Stimulated activated CD4-positive, alpha-beta T cell treated with anti-CD3 and anti-CD28 coated beads, Interleukin-1b, Interleukin-23, amount 100 ng/mL, for 24 hours (primary cell): ENCODE data around the gene MCTP1.
"Not testable (repeated sequence)": the region's sequence is repeated elsewhere in the genome, so short reads cannot be mapped to it uniquely, and the experiment has no call there.

Experiments
- DNase-seq, 4 experiments: peaks; one replicate each; pipeline ENCODE4 v3.0.0-alpha.2; 2020; ENCODE audit warnings: low read depth in 4 of 4, low spot score in 1 of 4

The MCTP1 gene

GRCh38 chr5:94891565-94891964 lies 393.3 kb downstream of the MCTP1 start:
- DNase-seq, result no peak

DNA sequence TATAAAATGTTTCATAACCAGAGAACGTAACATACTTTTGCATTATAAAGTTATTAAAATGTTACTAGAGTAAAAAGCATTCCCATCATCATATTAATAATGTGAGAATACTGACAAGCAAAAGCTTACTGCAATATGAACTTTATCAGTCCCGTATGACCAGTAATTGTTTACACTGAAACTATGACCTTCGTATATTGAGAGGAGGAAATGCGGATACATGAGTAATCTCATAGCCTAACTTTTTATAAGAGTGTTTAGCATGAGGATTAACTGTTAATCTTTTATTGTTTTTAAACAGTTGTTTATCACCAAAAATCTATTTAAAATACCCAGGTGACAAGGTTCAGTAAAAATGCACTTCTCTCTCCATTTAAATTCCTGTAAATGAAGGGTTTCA lies 394.0 kb downstream of the MCTP1 start:
- no peak for DNase-seq

GRCh38 chr5:94888674-94889073 lies 396.2 kb downstream of the MCTP1 start:
- no peak for DNase-seq

DNA sequence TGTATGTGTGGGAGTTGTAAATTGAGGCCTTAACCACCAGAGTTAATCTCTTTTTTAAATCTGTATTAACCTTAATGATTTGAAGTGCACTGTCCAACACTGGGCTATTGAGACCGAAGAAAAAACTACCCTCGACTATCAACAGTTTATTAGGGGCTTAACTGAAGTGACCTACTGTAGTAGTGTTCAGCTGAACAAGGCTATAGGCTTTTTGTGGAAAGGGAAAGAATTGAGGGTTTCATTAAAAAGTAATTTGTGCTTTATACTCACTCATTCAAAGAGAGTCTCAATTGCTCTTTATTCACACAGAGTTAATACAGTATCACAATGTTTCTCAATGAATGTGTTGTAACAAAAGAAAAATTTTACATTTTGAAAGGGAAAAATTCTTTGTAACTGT lies 399.0 kb downstream of the MCTP1 start:
- DNase-seq, result no peak

DNA sequence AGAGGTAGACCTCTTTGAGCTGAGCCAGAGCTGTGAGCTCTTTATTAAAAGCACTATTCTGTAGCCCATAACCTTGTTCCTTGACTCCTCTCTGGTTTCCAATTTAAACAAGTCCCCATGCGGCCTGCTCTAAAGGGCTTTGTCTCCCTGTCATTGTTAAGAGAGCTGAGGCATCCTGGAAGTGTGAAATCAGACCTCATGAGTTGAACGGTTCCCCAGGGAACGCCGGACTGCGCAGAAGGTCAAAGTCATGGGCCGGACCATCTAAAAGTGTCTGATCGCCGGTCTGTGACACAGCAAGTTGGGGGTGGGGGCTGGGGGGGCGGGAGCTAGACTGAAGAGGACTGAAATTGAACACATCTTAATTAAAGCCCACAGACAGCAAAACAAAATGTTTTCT lies 400.6 kb downstream of the MCTP1 start:
- DNase-seq, result no peak

DNA sequence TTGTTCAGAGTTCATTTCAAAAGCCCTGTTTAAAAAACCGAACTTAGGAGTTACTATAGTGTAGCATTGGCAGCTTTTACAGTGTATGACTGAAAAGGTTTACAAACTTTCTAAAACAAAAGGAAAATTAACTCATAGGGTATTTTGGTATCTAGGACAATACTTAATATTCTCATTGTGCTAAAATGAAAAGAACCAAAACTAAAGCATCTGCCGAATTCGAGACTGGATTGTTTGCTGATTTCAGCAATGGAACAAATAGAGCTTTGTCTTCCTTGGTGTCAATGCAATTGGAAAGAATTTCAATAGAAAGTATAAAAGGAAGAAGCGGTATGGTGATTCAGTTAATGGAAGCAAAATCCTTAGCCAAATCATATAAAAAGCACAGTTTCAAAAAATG lies 412.4 kb downstream of the MCTP1 start:
- DNase-seq, result no peak

DNA sequence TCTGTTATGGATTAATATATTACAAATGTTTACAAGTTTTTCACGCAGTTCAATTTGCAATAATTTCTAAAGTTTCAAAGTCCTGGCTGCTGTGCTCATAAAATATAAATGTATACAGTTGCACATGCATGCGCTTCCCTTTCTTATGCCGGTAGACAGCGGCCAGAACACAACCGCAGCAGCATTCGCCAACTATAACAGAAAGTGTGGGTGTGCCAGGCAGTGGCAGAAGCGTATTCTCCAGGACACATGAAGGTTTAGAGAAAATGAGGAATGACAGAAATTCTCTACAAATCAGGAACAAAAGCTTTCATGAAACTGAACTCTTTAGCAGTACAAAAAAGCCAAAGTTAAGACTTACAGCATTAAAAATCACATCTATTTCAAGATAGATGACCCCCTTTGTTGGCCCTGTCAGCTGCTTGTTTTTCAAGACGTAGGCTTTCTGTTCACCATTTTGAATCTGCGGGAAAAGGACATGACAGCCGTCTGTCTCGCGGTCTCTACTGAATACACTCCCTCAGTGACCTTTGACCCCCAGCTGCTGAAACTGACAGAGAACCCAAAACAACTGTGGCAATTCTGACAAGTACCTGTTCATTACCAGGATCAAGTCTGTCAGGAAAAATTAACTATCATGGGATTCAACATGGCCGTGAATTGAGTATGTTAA lies 414.2 kb downstream of the MCTP1 start:
- DNase-seq, result no peak

- DNase-seq, result no peak
These were observed 415.0 kb downstream of the MCTP1 start for GRCh38 chr5:94869921-94870320.

- no peak for DNase-seq
These were observed 420.9 kb downstream of the MCTP1 start for GRCh38 chr5:94863951-94864350.

DNA sequence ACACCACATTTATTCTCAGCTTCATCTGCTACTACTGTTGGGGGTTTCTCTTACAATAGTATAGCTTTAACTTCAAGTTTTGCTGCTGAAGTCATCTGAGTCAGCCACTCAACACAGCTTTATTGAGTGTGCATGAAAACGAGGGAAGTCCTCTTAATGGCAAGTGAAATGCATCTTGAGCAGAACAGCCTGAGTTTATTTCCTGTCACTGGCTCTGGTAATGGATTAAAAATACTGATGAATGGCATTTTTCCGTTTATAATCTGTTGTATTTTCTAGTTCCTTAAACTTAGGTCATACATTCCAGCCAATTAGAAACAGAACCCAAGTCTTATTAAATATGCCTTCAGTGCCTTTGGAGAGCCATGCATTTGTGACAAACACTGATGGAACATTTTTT lies 427.8 kb downstream of the MCTP1 start:
- no peak for DNase-seq

- DNase-seq, result no peak
These were observed 428.6 kb downstream of the MCTP1 start for GRCh38 chr5:94856257-94856800.

GRCh38 chr5:94855543-94855942 lies 429.4 kb downstream of the MCTP1 start:
- DNase-seq, result no peak

GRCh38 chr5:94853120-94853519 lies 431.8 kb downstream of the MCTP1 start:
- no peak for DNase-seq

- no peak for DNase-seq
These were observed 433.9 kb downstream of the MCTP1 start for GRCh38 chr5:94850960-94851359.

GRCh38 chr5:94849821-94850736 lies 434.8 kb downstream of the MCTP1 start:
- DNase-seq, result no peak

- no peak for DNase-seq
These were observed 435.6 kb downstream of the MCTP1 start for GRCh38 chr5:94849324-94849723.

GRCh38 chr5:94847726-94848125 lies 437.2 kb downstream of the MCTP1 start:
- DNase-seq, result no peak

GRCh38 chr5:94847019-94847418 lies 437.9 kb downstream of the MCTP1 start:
- no peak for DNase-seq

DNA sequence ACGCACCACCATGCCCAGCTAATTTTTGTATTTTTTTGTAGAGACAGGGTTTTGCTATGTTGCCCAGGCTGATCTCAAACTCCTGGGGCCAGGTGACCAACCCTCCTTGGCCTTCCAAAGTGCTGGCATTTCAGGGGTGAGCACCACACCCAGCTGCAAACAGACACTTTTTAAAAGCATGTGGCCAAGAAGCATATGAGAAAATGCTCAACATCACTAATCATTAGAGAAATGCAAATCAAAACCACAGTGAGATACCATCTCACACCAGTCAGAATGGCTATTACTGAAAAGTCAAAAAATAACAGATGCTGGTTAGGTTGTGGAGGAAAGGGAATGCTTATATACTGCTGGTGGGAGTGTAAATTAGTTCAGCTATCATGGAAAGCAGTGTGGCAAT lies 439.2 kb downstream of the MCTP1 start:
- not testable (repeated sequence) for DNase-seq

GRCh38 chr5:94841598-94842322 lies 443.1 kb downstream of the MCTP1 start:
- no peak for DNase-seq

DNA sequence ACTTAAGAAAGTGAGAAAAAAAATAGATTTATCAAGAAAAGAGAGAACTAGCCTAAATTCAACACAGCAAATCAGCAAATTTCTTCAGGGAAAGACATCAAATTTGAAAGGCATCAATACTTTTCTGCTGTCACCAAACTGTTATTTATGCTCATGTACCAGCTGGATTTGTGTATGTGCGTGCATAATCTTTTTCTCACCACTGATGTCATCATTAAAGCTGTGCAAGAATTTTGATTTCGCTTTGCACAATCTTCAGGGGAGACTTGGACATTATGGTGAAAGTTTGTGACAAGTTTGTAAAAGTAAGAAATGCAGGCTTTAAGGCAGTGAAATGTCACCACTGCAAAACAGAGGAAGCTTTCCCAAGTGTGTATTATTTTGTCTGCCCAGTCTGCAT lies 451.0 kb downstream of the MCTP1 start:
- DNase-seq, result no peak

DNA sequence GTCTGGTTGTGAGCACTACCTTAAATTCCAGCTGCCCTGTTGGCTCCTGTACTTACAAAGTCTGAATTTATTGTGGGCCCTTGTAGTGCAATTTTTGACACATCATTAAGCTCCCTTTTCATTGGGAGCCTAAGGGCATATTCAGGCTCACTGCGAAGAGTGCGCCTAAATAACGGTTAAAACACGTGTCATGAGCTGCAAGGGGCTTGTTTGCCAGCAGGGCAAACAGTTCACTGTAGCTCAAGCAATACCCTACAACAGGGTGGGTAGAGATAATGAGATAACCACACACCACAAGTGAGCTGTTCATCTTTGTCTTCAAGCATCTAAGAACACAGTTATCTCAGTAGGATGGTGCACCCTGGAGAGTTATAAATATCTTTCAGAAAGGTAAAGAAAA lies 452.2 kb downstream of the MCTP1 start:
- no peak for DNase-seq
